Esophagus squamous epithelium (tissue), 4 donors: Measurements from ENCODE around the gene TNFSF13.

ENCODE experiments used
- POLR2A ChIP-seq, 4 donors: fragments of 450-650 bp; IDR thresholded peaks; one replicate each; pipeline ENCODE4 v1.6.1; 2017; ENCODE audit warnings: antibody characterized with exemption in 4 of 4, mild to moderate bottlenecking in 4 of 4, moderate library complexity in 3 of 4
- TF ChIP-seq, protein P1 (sequence below), 6 experiments: fragments of 450-650 bp in 4 of 6; fragments of 200-600 bp in 2 of 6; sonication (generic) in 2 of 6; IDR thresholded peaks; one replicate each; pipeline ENCODE4 v1.5.1; 2016 to 2019; ENCODE audit warnings: antibody characterized with exemption in 6 of 6, mild to moderate bottlenecking in 4 of 6, moderate library complexity in 4 of 6

DNA sequence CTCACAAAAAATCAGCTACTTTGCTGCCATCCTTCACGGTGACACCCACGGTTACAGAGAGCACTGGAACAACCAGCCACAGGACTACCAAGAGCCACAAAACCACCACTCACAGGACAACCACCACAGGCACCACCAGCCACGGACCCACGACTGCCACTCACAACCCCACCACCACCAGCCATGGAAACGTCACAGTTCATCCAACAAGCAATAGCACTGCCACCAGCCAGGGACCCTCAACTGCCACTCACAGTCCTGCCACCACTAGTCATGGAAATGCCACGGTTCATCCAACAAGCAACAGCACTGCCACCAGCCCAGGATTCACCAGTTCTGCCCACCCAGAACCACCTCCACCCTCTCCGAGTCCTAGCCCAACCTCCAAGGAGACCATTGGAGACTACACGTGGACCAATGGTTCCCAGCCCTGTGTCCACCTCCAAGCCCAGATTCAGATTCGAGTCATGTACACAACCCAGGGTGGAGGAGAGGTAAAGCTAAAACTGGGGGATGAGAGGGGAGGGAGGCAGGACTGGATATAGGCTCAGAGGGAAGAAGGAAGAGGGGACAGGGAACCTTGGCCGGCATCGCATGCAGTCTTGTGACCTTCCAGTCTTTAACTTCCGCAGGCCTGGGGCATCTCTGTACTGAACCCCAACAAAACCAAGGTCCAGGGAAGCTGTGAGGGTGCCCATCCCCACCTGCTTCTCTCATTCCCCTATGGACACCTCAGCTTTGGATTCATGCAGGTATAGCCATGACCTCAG, 21.5 kb downstream of the TNFSF13 start:
- TF ChIP-seq, protein P1, sequence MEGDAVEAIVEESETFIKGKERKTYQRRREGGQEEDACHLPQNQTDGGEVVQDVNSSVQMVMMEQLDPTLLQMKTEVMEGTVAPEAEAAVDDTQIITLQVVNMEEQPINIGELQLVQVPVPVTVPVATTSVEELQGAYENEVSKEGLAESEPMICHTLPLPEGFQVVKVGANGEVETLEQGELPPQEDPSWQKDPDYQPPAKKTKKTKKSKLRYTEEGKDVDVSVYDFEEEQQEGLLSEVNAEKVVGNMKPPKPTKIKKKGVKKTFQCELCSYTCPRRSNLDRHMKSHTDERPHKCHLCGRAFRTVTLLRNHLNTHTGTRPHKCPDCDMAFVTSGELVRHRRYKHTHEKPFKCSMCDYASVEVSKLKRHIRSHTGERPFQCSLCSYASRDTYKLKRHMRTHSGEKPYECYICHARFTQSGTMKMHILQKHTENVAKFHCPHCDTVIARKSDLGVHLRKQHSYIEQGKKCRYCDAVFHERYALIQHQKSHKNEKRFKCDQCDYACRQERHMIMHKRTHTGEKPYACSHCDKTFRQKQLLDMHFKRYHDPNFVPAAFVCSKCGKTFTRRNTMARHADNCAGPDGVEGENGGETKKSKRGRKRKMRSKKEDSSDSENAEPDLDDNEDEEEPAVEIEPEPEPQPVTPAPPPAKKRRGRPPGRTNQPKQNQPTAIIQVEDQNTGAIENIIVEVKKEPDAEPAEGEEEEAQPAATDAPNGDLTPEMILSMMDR (IDR thresholded peaks at IDR 0.05): no peak
- TF ChIP-seq POLR2A (IDR thresholded peaks at IDR 0.05): no peak
